ENCODE data around the gene IMMP2L. TPM values are rescaled to one million over a fixed set of nuclear protein-coding genes. Genes with fewer than 3 reads are reported as not detected.

IMMP2L gene
- total RNA-seq, 4 donors from 2014 or later: 2.6 to 69.1 (median 34.7) TPM

- DNase-seq: no peak
- TF ChIP-seq CTCF (IDR thresholded peaks at IDR 0.05) (no peak), POLR2A (IDR thresholded peaks at IDR 0.05) (no peak)
Observed at GRCh38 chr7:110842796-110843195, 719.5 kb downstream of the IMMP2L start.

GRCh38 chr7:110841840-110842545 lies 720.3 kb downstream of the IMMP2L start:
- no peak for TF ChIP-seq CTCF (IDR thresholded peaks at IDR 0.05)
- no peak for TF ChIP-seq POLR2A (IDR thresholded peaks at IDR 0.05)
- H3K9me3 ChIP-seq: no peaks in the 10 kb centered on the region
- H3K4me3 ChIP-seq: no peak overlapping the region
- intact Hi-C loops (cut with DNase I; ENCODE audit: low total_unique reads): no loop called here
- H3K36me3 ChIP-seq: no peaks in the 10 kb centered on the region
- no peaks in the 10 kb centered on the region for H3K4me1 ChIP-seq
- H3K27me3 ChIP-seq: no peaks in the 10 kb centered on the region
- no peak overlapping the region for H3K27ac ChIP-seq
- DNase-seq: no peak

More at GRCh38 chr7:110842796-110843195, 719.5 kb downstream of the IMMP2L start:
- no peaks in the 10 kb centered on the region for H3K4me1 ChIP-seq
- H3K4me3 ChIP-seq: no peak overlapping the region
- no peaks in the 10 kb centered on the region for H3K36me3 ChIP-seq
- no peaks in the 10 kb centered on the region for H3K9me3 ChIP-seq
- intact Hi-C loops (cut with DNase I; ENCODE audit: low total_unique reads): no loop called here
- H3K27me3 ChIP-seq: no peaks in the 10 kb centered on the region
- no peak overlapping the region for H3K27ac ChIP-seq

GRCh38 chr7:110839866-110840265 lies 722.4 kb downstream of the IMMP2L start:
- H3K4me3 ChIP-seq: no peak overlapping the region
- no peak overlapping the region for H3K27ac ChIP-seq
- intact Hi-C loops (cut with DNase I; ENCODE audit: low total_unique reads): no loop called here
- no peaks in the 10 kb centered on the region for H3K9me3 ChIP-seq
- DNase-seq: no peak
- no peak for TF ChIP-seq POLR2A (IDR thresholded peaks at IDR 0.05)
- TF ChIP-seq CTCF (IDR thresholded peaks at IDR 0.05): no peak
- no peaks in the 10 kb centered on the region for H3K27me3 ChIP-seq
- H3K36me3 ChIP-seq: no peaks in the 10 kb centered on the region
- no peaks in the 10 kb centered on the region for H3K4me1 ChIP-seq

- intact Hi-C loops (cut with DNase I; ENCODE audit: low total_unique reads): no loop called here
Observed at GRCh38 chr7:110835849-110836248, 726.4 kb downstream of the IMMP2L start.

More at GRCh38 chr7:110835849-110836248, 726.4 kb downstream of the IMMP2L start:
- no peaks in the 10 kb centered on the region for H3K4me1 ChIP-seq
- no peaks in the 10 kb centered on the region for H3K9me3 ChIP-seq
- H3K27ac ChIP-seq: no peak overlapping the region
- no peak for TF ChIP-seq CTCF (IDR thresholded peaks at IDR 0.05)
- TF ChIP-seq POLR2A (IDR thresholded peaks at IDR 0.05): no peak
- no peak for DNase-seq
- no peaks in the 10 kb centered on the region for H3K36me3 ChIP-seq
- H3K4me3 ChIP-seq: no peak overlapping the region
- H3K27me3 ChIP-seq: no peaks in the 10 kb centered on the region

Data from uterus (tissue), 4 donors.